ENCODE results near the gene RIMS4. TPM values are rescaled to one million over a fixed set of nuclear protein-coding genes. Genes with fewer than 3 reads are reported as not detected.

RIMS4 gene
- total and polyA plus RNA-seq, 5 donors: 0.38 to 2.4 (median 1.2) TPM

DNA sequence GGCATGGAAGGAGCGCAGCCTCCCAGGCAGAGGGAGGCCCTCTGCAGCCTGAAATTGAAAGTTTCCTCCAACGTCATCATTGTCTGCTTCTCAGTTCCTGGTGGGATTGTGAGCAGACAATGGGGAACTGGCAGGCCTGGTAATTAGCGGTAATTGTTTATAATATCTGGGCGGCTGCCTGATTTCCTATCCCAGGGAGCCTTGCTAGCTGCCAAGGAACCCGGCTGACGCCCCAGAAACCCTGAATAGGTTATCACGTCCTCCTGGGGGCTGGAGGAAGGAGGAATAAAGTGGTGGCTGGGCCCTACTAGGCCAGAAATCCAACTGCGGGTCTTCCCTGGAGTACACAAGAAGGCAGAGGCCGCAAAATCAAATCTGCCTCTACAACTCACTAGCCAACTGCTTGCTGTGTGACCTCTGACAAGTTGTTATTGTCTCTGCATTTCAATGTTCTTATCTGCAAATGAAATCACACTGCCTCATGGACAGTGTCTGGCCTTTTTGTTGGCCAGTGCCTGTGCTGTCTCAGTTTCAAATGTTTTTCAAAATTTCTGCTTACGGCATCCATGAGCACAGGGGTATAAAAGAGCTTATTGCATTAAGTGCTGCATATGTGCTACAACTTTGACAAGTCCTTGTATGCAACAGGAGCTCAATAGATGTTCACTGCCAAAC, 47.7 kb downstream of the RIMS4 start:
- intact Hi-C loops (cut with DNase I): no loop called here
- peak; percentile 69 to 87 for ATAC-seq
- DNase-seq: no peak
- WGBS: 45% methylated on average over 10 of the region's 10 CpGs
- H3K9me3 ChIP-seq (ENCODE audit: control insufficient read depth, low read length): no peaks in the 10 kb centered on the region
- H3K4me1 ChIP-seq (ENCODE audit: control insufficient read depth, insufficient read depth, low read length): peaks cover 5% of the 10 kb centered on the region
- H3K4me3 ChIP-seq (ENCODE audit: low read length): no peak overlapping the region
- no peaks in the 10 kb centered on the region for H3K27me3 ChIP-seq (ENCODE audit: control insufficient read depth, insufficient read depth)
- H3K27ac ChIP-seq (ENCODE audit: low read length): peak overlapping the region; percentile 89

DNA sequence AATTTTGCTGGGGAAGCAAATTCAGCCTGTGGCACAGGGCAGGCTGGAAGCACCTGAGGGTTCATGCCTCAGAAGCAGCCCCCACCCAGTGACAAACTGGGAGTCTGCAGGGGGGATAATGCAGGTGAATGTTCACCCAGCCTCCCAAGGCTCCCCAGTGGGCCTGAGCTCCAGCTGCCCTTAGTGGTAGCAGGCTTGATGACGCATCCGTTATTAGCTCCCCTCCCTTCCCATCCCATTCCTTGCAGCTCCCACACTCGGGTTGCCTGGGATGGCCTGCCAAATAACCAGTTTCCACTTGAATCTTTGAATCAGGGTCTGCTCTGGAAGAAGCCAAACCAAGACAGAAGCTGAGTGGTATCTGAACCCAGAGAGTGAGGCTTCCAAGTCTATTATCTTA, 48.9 kb downstream of the RIMS4 start:
- Histone ChIP-seq H3K27ac (ENCODE audit: low read length) (peak overlapping the region; percentile 20), H3K27me3 (ENCODE audit: control insufficient read depth, insufficient read depth) (no peaks in the 10 kb centered on the region), H3K4me1 (ENCODE audit: control insufficient read depth, insufficient read depth, low read length) (peaks cover 5% of the 10 kb centered on the region), H3K4me3 (ENCODE audit: low read length) (no peak overlapping the region), H3K9me3 (ENCODE audit: control insufficient read depth, low read length) (no peaks in the 10 kb centered on the region)
- ATAC-seq (peak; percentile 40 to 72), DNase-seq (no peak)
- 39% methylated on average over 3 of the region's 3 CpGs for WGBS
- intact Hi-C loops (cut with DNase I): no loop called here

GRCh38 chr20:44759595-44759994, 50.8 kb downstream of the RIMS4 start:
- H3K27ac ChIP-seq (ENCODE audit: low read length): no peak overlapping the region
- H3K4me1 ChIP-seq (ENCODE audit: control insufficient read depth, insufficient read depth, low read length): peaks cover 5% of the 10 kb centered on the region
- intact Hi-C loops (cut with DNase I): no loop called here
- no peak overlapping the region for H3K4me3 ChIP-seq (ENCODE audit: low read length)
- ATAC-seq: no peak
- WGBS: 91% methylated on average over 1 of the region's 1 CpG
- DNase-seq: no peak
- H3K27me3 ChIP-seq (ENCODE audit: control insufficient read depth, insufficient read depth): no peaks in the 10 kb centered on the region
- H3K9me3 ChIP-seq (ENCODE audit: control insufficient read depth, low read length): no peaks in the 10 kb centered on the region

GRCh38 chr20:44758247-44759101, 51.9 kb downstream of the RIMS4 start:
- peaks cover 5% of the 10 kb centered on the region for H3K4me1 ChIP-seq (ENCODE audit: control insufficient read depth, insufficient read depth, low read length)
- DNase-seq (no peak), ATAC-seq (no peak)
- no peak overlapping the region for H3K4me3 ChIP-seq (ENCODE audit: low read length)
- H3K27me3 ChIP-seq (ENCODE audit: control insufficient read depth, insufficient read depth): no peaks in the 10 kb centered on the region
- 65% methylated on average over 10 of the region's 10 CpGs for WGBS
- no peaks in the 10 kb centered on the region for H3K9me3 ChIP-seq (ENCODE audit: control insufficient read depth, low read length)
- intact Hi-C loops (cut with DNase I): no loop called here
- no peak overlapping the region for H3K27ac ChIP-seq (ENCODE audit: low read length)

DNA sequence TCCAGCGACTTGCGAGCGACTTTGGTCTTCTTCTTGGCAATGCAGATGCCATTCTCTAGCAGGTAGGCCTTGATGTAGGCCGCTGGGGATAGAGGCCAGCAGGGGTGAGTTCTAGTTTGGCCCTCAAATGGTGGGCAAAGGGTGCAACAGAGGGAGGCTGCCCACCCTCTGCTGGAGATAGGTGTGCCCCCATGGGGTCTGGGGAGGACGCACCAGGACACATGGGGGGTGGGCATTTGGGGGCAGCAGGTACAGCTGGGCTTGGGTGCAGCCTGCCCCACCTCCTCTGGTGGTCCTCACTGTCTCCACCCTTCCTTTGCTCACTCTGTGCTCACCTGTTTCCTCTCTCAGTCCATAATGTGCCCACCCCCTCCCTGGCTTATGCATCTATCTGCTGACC, 53.4 kb downstream of the RIMS4 start:
- intact Hi-C loops (cut with DNase I): no loop called here
- DNase-seq (no peak), ATAC-seq (no peak)
- no peak overlapping the region for H3K27ac ChIP-seq (ENCODE audit: low read length)
- peaks cover 1% of the 10 kb centered on the region for H3K4me1 ChIP-seq (ENCODE audit: control insufficient read depth, insufficient read depth, low read length)
- 95% methylated on average over 5 of the region's 5 CpGs for WGBS
- no peak overlapping the region for H3K4me3 ChIP-seq (ENCODE audit: low read length)
- H3K27me3 ChIP-seq (ENCODE audit: control insufficient read depth, insufficient read depth): no peaks in the 10 kb centered on the region
- no peaks in the 10 kb centered on the region for H3K9me3 ChIP-seq (ENCODE audit: control insufficient read depth, low read length)

DNA sequence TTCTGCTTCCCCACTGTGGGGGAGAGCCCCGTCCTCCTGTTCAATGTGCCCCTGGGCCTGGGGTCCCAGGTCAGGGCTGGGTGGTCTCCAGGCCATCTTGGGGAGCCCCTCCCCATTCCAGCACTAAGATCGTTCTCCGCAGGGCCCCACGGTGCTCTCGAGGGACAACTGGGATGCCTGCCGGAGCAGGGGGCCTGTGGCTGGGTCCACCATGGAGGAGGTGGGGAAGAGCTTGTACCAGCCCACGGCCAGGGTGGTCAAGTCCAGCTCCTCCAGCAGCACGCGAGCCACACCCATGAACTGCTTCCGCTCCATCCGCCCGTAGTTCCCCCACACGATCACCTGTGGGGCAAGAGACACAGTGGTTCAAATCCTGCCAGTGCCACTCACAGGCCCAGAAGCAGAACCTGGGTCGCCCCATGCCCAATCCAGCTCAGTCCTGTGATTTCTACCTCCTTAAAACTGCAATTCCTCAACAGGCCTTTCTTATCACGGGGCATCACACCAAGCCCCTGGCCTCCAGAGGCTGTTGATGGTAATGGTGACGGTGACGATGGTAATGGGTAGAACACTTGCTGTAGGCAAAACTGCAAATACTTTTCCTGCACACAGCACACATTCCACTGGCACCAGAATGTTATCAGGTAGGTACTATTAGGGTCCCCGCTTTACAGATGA, 54.2 kb downstream of the RIMS4 start:
- DNase-seq (no peak), ATAC-seq (no peak)
- intact Hi-C loops (cut with DNase I): no loop called here
- no peak overlapping the region for H3K4me3 ChIP-seq (ENCODE audit: low read length)
- H3K27ac ChIP-seq (ENCODE audit: low read length): no peak overlapping the region
- H3K9me3 ChIP-seq (ENCODE audit: control insufficient read depth, low read length): no peaks in the 10 kb centered on the region
- no peaks in the 10 kb centered on the region for H3K27me3 ChIP-seq (ENCODE audit: control insufficient read depth, insufficient read depth)
- WGBS: 90% methylated on average over 18 of the region's 18 CpGs
- no peaks in the 10 kb centered on the region for H3K4me1 ChIP-seq (ENCODE audit: control insufficient read depth, insufficient read depth, low read length)

DNA sequence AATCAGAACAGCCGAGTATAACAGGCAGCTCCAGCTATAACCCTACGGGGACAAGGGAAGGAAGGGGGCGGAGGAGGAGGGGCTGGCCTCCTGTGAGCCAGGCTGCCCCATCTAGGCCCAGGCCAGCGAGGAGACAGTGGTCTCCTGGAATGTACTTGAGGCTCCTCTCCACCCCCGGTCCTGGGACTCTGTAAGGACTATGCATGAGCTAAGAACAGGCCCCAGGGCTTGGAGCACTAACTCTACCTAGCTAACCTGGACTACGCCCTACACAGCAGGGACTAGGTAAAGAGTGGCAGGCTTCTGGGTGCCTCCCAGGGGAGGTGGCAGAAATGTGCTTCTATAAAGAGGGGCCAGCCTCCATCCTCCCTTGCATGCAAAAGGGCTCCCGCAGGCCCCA, 55.8 kb downstream of the RIMS4 start:
- WGBS: 66% methylated on average over 7 of the region's 7 CpGs
- intact Hi-C loops (cut with DNase I): no loop called here
- Histone ChIP-seq H3K27ac (ENCODE audit: low read length) (no peak overlapping the region), H3K27me3 (ENCODE audit: control insufficient read depth, insufficient read depth) (no peaks in the 10 kb centered on the region), H3K9me3 (ENCODE audit: control insufficient read depth, low read length) (no peaks in the 10 kb centered on the region), H3K4me1 (ENCODE audit: control insufficient read depth, insufficient read depth, low read length) (peaks cover 3% of the 10 kb centered on the region), H3K4me3 (ENCODE audit: low read length) (no peak overlapping the region)
- ATAC-seq (no peak), DNase-seq (no peak)

GRCh38 chr20:44752099-44752931, 58.0 kb downstream of the RIMS4 start:
- ATAC-seq: no peak
- intact Hi-C loops (cut with DNase I): no loop called here
- Histone ChIP-seq H3K27ac (ENCODE audit: low read length) (no peak overlapping the region), H3K4me1 (ENCODE audit: control insufficient read depth, insufficient read depth, low read length) (peaks cover 3% of the 10 kb centered on the region), H3K4me3 (ENCODE audit: low read length) (no peak overlapping the region), H3K27me3 (ENCODE audit: control insufficient read depth, insufficient read depth) (no peaks in the 10 kb centered on the region), H3K9me3 (ENCODE audit: control insufficient read depth, low read length) (no peaks in the 10 kb centered on the region)
- DNase-seq: no peak
- 69% methylated on average over 17 of the region's 17 CpGs for WGBS

DNA sequence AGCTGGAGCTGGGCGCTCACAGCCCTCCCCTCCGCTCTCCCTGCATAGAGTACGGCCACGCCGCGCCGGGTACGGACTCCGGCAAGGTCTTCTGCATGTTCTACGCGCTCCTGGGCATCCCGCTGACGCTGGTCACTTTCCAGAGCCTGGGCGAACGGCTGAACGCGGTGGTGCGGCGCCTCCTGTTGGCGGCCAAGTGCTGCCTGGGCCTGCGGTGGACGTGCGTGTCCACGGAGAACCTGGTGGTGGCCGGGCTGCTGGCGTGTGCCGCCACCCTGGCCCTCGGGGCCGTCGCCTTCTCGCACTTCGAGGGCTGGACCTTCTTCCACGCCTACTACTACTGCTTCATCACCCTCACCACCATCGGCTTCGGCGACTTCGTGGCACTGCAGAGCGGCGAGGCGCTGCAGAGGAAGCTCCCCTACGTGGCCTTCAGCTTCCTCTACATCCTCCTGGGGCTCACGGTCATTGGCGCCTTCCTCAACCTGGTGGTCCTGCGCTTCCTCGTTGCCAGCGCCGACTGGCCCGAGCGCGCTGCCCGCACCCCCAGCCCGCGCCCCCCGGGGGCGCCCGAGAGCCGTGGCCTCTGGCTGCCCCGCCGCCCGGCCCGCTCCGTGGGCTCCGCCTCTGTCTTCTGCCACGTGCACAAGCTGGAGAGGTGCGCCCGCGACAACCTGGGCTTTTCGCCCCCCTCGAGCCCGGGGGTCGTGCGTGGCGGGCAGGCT, 60.1 kb downstream of the RIMS4 start:
- Histone ChIP-seq H3K27ac (ENCODE audit: low read length) (no peak overlapping the region), H3K4me3 (ENCODE audit: low read length) (no peak overlapping the region), H3K4me1 (ENCODE audit: control insufficient read depth, insufficient read depth, low read length) (peaks cover 3% of the 10 kb centered on the region), H3K9me3 (ENCODE audit: control insufficient read depth, low read length) (no peaks in the 10 kb centered on the region), H3K27me3 (ENCODE audit: control insufficient read depth, insufficient read depth) (no peaks in the 10 kb centered on the region)
- intact Hi-C loops (cut with DNase I): no loop called here
- DNase-seq (peak in 1 of 3 donors; percentile 63), ATAC-seq (no peak)
- 35% methylated on average over 73 of the region's 73 CpGs for WGBS

DNA sequence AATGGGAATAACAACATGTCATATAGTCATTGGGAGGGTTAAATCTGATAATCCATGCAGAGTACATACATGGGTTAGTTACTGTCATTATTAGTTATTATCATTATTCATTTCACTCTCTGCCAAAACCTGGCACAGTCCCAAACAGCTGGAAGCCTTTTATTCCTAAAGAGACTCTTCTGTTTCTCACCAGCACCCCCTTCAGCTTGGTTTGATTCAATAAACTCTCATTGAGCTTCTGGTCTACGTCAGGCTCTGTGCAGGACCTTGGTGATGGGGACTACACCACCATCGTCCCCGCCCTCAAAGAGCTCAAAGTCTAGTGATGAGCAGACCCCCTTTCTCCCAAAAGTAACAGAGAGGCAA, 62.4 kb downstream of the RIMS4 start:
- ATAC-seq: no peak
- Histone ChIP-seq H3K4me3 (ENCODE audit: low read length) (no peak overlapping the region), H3K4me1 (ENCODE audit: control insufficient read depth, insufficient read depth, low read length) (peaks cover 3% of the 10 kb centered on the region), H3K27ac (ENCODE audit: low read length) (no peak overlapping the region), H3K27me3 (ENCODE audit: control insufficient read depth, insufficient read depth) (no peaks in the 10 kb centered on the region), H3K9me3 (ENCODE audit: control insufficient read depth, low read length) (no peaks in the 10 kb centered on the region)
- DNase-seq: peak in 1 of 3 donors; percentile 29
- 82% methylated on average over 3 of the region's 3 CpGs for WGBS
- intact Hi-C loops (cut with DNase I): loop anchor here in 3 of 4 donors (2.0 to 5.0 kb wide), 2 partner anchors 119 kb away; no protein-coding TSS in a partner anchor
